HG03175 (cell line): Measurements from ENCODE around the gene ZNF785.

Experiments
- ATAC-seq: cut with Tn5 transposase; IDR thresholded peaks from one replicate; pipeline ENCODE4 v1.9.1; 2021; ENCODE audit warnings: mild to moderate bottlenecking, moderate library complexity; ENCODE audit not compliant: unreplicated experiment

Gene ZNF785

GRCh38 chr16:30566531-30566930 lies 19.0 kb downstream of the ZNF785 start:
- no peak for ATAC-seq

GRCh38 chr16:30565984-30566383 lies 19.5 kb downstream of the ZNF785 start:
- ATAC-seq = no peak

- ATAC-seq = no peak
These were observed 20.0 kb downstream of the ZNF785 start for GRCh38 chr16:30565526-30565925.

- no peak for ATAC-seq
These were observed 23.5 kb downstream of the ZNF785 start for GRCh38 chr16:30562021-30562420.

GRCh38 chr16:30561089-30561816 lies 24.2 kb downstream of the ZNF785 start:
- ATAC-seq = no peak

GRCh38 chr16:30559690-30560089 lies 25.8 kb downstream of the ZNF785 start:
- ATAC-seq = no peak

- no peak for ATAC-seq
These were observed 26.6 kb downstream of the ZNF785 start for GRCh38 chr16:30558789-30559377.

- ATAC-seq = peak; percentile 90
These were observed 27.3 kb downstream of the ZNF785 start, which contains the start of gene ZNF764 for GRCh38 chr16:30557957-30558788. Gene ZNF764, minus strand, starts transcription at chr16:30558374. Its CDS starts 192 bp downstream, at chr16:30558182.

- ATAC-seq = peak; percentile 4
These were observed 27.9 kb downstream of the ZNF785 start for GRCh38 chr16:30557707-30557956.

GRCh38 chr16:30556125-30556473 lies 29.4 kb downstream of the ZNF785 start:
- no peak for ATAC-seq

- no peak for ATAC-seq
These were observed 30.0 kb downstream of the ZNF785 start for GRCh38 chr16:30555315-30556124.

GRCh38 chr16:30554557-30555314 lies 30.8 kb downstream of the ZNF785 start:
- ATAC-seq = no peak

GRCh38 chr16:30553393-30553899 lies 32.1 kb downstream of the ZNF785 start:
- no peak for ATAC-seq

GRCh38 chr16:30552956-30553355 lies 32.5 kb downstream of the ZNF785 start:
- ATAC-seq = no peak

- no peak for ATAC-seq
These were observed 33.7 kb downstream of the ZNF785 start for GRCh38 chr16:30551781-30552180.

GRCh38 chr16:30548416-30549253 lies 36.9 kb downstream of the ZNF785 start:
- no peak for ATAC-seq

- no peak for ATAC-seq
These were observed 39.4 kb downstream of the ZNF785 start for GRCh38 chr16:30546115-30546514.

GRCh38 chr16:30543067-30543466 lies 42.4 kb downstream of the ZNF785 start:
- ATAC-seq = no peak
